Right lobe of liver (tissue), 6 donors: Measurements from ENCODE around the gene PATZ1. TPM values are rescaled to one million over a fixed set of nuclear protein-coding genes. Genes with fewer than 3 reads are reported as not detected.
"Not testable (repeated sequence)": the region's sequence is repeated elsewhere in the genome, so short reads cannot be mapped to it uniquely, and the experiment has no call there.

Source experiments
- ATAC-seq, 4 donors: fragments of 200-7000 bp; cut with Tn5 transposase; one replicate each; pipeline ENCODE4 v1.9.1; 2020; ENCODE audit warnings: mild to moderate bottlenecking in 4 of 4, moderate library complexity in 4 of 4
- DNase-seq, 3 donors: peaks; one replicate each; pipeline ENCODE4 v3.0.0-alpha.2; 2020
- H3K27ac ChIP-seq, 3 donors: fragments of 200-600 bp; one replicate each; pipeline ENCODE4 v1.8.0; 2022
- H3K27me3 ChIP-seq, 2 donors: fragments of 200-600 bp; one replicate each; pipeline ENCODE4 v1.8.0; 2022
- H3K36me3 ChIP-seq, 4 donors: fragments of 200-600 bp; sonication (generic) in 1 of 4; one replicate each; pipeline versions ENCODE4 v1.5.1 to v1.8.0; 2017 to 2022; ENCODE audit warnings: control low read depth in 1 of 4
- H3K4me1 ChIP-seq, 4 donors: fragments of 200-600 bp; sonication (generic) in 1 of 4; one replicate each; pipeline versions ENCODE4 v1.5.1 to v1.8.0; 2017 to 2022; ENCODE audit warnings: control low read depth in 1 of 4
- H3K4me3 ChIP-seq, 3 donors: fragments of 200-600 bp; one replicate each; pipeline ENCODE4 v1.8.0; 2022
- H3K9me3 ChIP-seq, 4 donors: fragments of 200-600 bp; sonication (generic) in 1 of 4; one replicate each; pipeline versions ENCODE4 v1.5.1 to v1.8.0; 2017 to 2022; ENCODE audit warnings: control low read depth in 1 of 4
- POLR2A ChIP-seq: fragments of 450-650 bp; IDR thresholded peaks from one replicate; pipeline ENCODE4 v1.6.1; 2017; ENCODE audit warnings: antibody characterized with exemption, mild to moderate bottlenecking
- WGBS: methylation state at CpG from one replicate; pipeline ENCODE4 v1.1.6; 2018; ENCODE audit warnings: low coverage, low lambda C conversion rate; ENCODE audit not compliant: insufficient coverage; ENCODE audit errors: missing lambda C conversion rate; 5-methylcytosine and 5-hydroxymethylcytosine counted together
- intact Hi-C, 2 donors: fragments of 100-400 bp; cut with DNase I; formaldehyde crosslinking; loops; one replicate each; pipeline versions ENCODE4 v1.11.2 to v1.14.1; 2022
- long read RNA-seq: library from polyadenylated mRNA; unstranded; transcript quantifications from one replicate; pipeline ENCODE4 v2.0.0, GENCODE V29; 2019
- total RNA-seq, 6 experiments: library from RNA; depleted of rRNA in 2 of 6; stranded (reverse); fragments of >200 nt in 2 of 6; fragmentation: NEBNext Ultra II Directional in 3 of 6; extraction: Animal tissue kit (Norgen Biotek cat#: 25700) in 3 of 6; gene quantifications; one replicate each; pipeline versions ENCODE4 v1.1.0 to v1.2.4, GENCODE V29; 2016 to 2023
- TF ChIP-seq, protein P1 (sequence below), 4 donors: fragments of 200-600 bp in 3 of 4; fragments of 450-650 bp in 1 of 4; IDR thresholded peaks; one replicate each; pipeline versions ENCODE4 v1.5.1 to v1.8.0; 2016 to 2022; ENCODE audit warnings: antibody characterized with exemption in 4 of 4, mild to moderate bottlenecking in 2 of 4
- donor health status: DM: no; HTN: yes; CAD: no.
- donor health status: DM: no; HTN: no; CAD: no.
- donor health status: DM: no; HTN: no; CAD: no.
- donor health status: DM: no; HTN: yes; CAD: no.
- donor health status: DM: no; HTN: yes; CAD: no.

Gene PATZ1, protein sequence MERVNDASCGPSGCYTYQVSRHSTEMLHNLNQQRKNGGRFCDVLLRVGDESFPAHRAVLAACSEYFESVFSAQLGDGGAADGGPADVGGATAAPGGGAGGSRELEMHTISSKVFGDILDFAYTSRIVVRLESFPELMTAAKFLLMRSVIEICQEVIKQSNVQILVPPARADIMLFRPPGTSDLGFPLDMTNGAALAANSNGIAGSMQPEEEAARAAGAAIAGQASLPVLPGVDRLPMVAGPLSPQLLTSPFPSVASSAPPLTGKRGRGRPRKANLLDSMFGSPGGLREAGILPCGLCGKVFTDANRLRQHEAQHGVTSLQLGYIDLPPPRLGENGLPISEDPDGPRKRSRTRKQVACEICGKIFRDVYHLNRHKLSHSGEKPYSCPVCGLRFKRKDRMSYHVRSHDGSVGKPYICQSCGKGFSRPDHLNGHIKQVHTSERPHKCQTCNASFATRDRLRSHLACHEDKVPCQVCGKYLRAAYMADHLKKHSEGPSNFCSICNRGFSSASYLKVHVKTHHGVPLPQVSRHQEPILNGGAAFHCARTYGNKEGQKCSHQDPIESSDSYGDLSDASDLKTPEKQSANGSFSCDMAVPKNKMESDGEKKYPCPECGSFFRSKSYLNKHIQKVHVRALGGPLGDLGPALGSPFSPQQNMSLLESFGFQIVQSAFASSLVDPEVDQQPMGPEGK
- 10 to 100 TPM in 4 of 6 experiments, 1 to 10 TPM in 2; 7.4 to 18.8 (median 11.5) TPM for total RNA-seq
- long read RNA-seq, partial matches to known transcripts: 0 of 2 reads
- long read RNA-seq, other reads (novel, unspliced or antisense): 0 of 2 reads

DNA sequence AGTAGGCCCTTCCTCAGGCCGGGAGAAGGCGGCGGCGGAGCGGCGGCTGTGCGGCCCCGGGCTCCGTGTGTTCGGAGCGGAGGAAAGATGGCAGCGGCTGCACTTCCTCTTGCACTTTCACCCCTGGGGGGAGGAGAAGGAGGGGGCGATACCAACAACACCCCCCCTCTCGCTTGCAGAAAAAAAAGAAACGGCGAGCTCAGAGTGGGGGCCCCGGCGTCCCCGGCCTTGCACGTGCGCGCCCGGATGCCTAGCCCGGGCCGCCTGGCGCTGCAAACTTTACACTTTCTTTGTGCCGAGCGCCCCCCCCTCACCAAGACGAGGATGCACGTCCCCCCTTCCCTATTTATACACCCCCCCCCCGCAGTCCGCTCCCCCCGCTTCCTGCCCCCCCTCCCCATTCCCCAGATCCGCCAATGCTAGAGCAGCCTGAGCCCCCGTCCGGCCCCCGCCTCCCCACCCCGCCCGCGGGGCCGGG lies at the start of gene PATZ1:
PATZ1 (minus strand) TSS at position 92 of the 478 bp plus-strand sequence. CDS start 744 bp downstream, outside the sequence.
- peak within 1 kb of the TSS; percentile 58 to 69 (median 65) for H3K4me3 ChIP-seq
- no peaks in the 10 kb centered on the region for H3K9me3 ChIP-seq
- 2% methylated on average over 8 of the region's 41 CpGs for WGBS
- DNase-seq (peak in 2 of 3 donors; percentile 76 to 79), ATAC-seq (peak; percentile 6 to 36 (median 22))
- no peaks in the 10 kb centered on the region for H3K36me3 ChIP-seq
- peaks cover 0 to 27% (median 3%) of the 10 kb centered on the region in 4 donors for H3K4me1 ChIP-seq
- no peaks in the 10 kb centered on the region for H3K27me3 ChIP-seq
- H3K27ac ChIP-seq: peak within 1 kb of the TSS; percentile 70 to 80 (median 77)
- intact Hi-C loops: loop anchor here in 1 of 2 donors (10.0 kb wide), 1 partner anchor 59 kb away; no protein-coding TSS in a partner anchor
- TF ChIP-seq, protein P1, sequence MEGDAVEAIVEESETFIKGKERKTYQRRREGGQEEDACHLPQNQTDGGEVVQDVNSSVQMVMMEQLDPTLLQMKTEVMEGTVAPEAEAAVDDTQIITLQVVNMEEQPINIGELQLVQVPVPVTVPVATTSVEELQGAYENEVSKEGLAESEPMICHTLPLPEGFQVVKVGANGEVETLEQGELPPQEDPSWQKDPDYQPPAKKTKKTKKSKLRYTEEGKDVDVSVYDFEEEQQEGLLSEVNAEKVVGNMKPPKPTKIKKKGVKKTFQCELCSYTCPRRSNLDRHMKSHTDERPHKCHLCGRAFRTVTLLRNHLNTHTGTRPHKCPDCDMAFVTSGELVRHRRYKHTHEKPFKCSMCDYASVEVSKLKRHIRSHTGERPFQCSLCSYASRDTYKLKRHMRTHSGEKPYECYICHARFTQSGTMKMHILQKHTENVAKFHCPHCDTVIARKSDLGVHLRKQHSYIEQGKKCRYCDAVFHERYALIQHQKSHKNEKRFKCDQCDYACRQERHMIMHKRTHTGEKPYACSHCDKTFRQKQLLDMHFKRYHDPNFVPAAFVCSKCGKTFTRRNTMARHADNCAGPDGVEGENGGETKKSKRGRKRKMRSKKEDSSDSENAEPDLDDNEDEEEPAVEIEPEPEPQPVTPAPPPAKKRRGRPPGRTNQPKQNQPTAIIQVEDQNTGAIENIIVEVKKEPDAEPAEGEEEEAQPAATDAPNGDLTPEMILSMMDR (IDR thresholded peaks at IDR 0.05): no peak
- TF ChIP-seq POLR2A: no peak

DNA sequence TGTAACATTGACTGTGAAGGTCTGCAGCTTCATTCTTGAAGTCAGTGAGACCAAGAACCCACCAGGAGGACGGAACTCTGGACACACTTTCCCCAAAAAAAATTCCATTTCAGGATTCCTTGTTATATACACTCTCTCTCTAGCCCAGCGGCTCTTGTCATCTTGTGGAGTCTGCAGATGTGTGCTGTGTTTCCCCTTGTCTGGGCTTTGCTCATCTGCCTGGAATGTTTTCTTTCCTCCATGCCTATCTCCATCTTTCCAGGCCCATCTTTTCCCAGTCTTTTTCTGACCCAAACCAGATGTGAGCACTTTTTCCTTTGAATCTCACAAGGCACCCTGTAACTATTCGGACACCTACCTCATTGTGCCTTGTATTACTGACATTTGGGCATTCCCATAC lies 48.2 kb upstream of the PATZ1 start:
- Histone ChIP-seq H3K27ac (no peak overlapping the region), H3K4me3 (no peak overlapping the region), H3K36me3 (no peaks in the 10 kb centered on the region), H3K27me3 (no peaks in the 10 kb centered on the region), H3K4me1 (peaks cover 0 to 17% (median 5%) of the 10 kb centered on the region in 4 donors), H3K9me3 (no peaks in the 10 kb centered on the region)
- intact Hi-C loops: no loop called here
- DNase-seq: no peak
- ATAC-seq: no peak
- 93% methylated on average over 3 of the region's 3 CpGs for WGBS
- TF ChIP-seq POLR2A: no peak
- TF ChIP-seq, protein P1 (IDR thresholded peaks at IDR 0.05): no peak

DNA sequence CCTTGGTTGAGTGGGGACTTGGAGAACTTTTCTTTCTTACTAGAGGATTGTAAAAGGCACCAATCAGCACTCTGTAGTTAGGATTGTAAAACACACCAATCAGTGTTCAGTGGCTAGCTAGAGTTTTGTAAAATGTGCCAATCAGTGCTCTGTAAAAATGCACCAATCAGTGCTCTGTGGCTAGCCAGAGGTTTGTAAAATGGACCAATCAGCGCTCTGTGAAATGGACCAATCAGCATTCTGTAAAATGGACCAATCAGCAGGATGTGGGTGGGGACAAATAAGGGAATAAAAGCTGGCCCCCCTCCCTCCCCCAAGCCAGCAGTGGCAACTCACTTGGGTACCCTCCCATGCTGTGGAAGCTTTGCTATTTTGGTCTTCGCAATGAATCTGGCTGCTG lies 47.7 kb upstream of the PATZ1 start:
- no peak for DNase-seq
- H3K4me3 ChIP-seq: no peak overlapping the region
- intact Hi-C loops: no loop called here
- H3K27me3 ChIP-seq: no peaks in the 10 kb centered on the region
- no peaks in the 10 kb centered on the region for H3K36me3 ChIP-seq
- no peak for ATAC-seq
- WGBS: no CpG with 5 or more reads among the region's 2 CpGs
- H3K9me3 ChIP-seq: no peaks in the 10 kb centered on the region
- no peak overlapping the region for H3K27ac ChIP-seq
- TF ChIP-seq, protein P1 (IDR thresholded peaks at IDR 0.05): no peak
- TF ChIP-seq POLR2A: no peak
- peaks cover 0 to 17% (median 5%) of the 10 kb centered on the region in 4 donors for H3K4me1 ChIP-seq

DNA sequence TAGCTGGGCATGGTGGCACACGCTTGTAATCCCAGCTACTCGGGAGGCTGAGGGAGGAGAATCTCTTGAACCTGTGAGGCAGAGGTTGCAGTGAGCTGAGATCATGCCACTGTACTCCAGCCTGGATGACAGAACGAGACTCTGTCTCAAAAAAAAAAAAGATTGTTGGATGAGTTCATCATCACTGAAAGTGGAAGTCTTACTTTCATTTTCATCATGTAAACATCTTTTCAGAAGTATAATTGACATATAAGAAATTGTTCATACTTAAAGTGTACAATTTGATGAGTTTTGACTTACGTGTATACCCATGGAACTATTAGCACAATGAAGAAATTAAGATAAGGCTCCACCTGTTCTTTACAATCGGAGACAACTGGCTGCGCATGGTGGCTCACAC lies 32.5 kb upstream of the PATZ1 start:
- H3K27me3 ChIP-seq, DNase-seq, H3K36me3 ChIP-seq, H3K27ac ChIP-seq, H3K4me1 ChIP-seq, ATAC-seq, H3K9me3 ChIP-seq, H3K4me3 ChIP-seq, intact Hi-C loops: not testable (repeated sequence)
- WGBS: 72% methylated on average over 6 of the region's 6 CpGs
